ENCODE measurements around the gene AP3B1.

AP3B1 gene

GRCh38 chr5:78293851-78294247 lies 649 bp downstream of the AP3B1 start:
- DNase-seq (ENCODE audit: low read depth in 1 of 2, low spot score in 1 of 2), result no peak

- no peak for DNase-seq (ENCODE audit: low read depth in 1 of 2, low spot score in 1 of 2)
Observed at GRCh38 chr5:78291687-78292086, 2.8 kb downstream of the AP3B1 start.

GRCh38 chr5:78289911-78290310 lies 4.6 kb downstream of the AP3B1 start:
- DNase-seq (ENCODE audit: low read depth in 1 of 2, low spot score in 1 of 2), result no peak

DNA sequence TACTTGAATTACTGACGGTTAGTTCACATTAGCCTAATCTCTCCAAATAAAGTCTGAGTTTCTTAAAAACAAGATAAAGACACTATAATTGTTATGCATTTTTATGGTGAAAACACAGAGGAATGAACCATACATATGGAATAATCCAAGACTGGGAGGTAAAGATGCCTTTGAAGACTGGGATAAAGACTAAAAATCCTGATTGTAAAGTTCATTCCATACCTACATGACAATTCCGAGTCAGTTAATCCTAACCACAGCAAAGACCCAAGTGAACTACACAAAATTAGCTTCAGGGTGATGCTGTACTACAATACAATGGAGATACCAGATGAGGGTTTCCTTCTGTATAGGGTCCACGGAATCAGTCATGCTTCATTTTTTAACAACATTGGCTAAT lies 6.3 kb downstream of the AP3B1 start:
- DNase-seq (ENCODE audit: low read depth in 1 of 2, low spot score in 1 of 2), result no peak

DNA sequence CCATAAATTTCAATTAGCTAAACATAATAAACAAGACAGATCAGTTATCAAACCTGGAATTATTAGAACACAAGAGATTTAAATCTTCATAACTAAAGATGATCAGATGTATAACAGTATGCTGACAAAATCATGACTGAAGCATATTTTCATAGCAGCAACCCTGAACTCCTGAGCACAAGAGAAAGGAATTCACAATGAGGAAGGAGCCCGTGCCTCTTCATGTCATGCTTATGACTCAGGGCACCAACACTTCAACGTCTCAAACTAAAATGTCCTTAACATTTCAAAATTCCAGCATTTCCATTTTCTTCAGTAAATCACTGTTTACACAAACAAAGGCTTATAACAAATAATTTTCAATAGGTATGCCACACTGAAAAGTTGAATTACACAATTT lies 6.7 kb downstream of the AP3B1 start:
- no peak for DNase-seq (ENCODE audit: low read depth in 1 of 2, low spot score in 1 of 2)

DNA sequence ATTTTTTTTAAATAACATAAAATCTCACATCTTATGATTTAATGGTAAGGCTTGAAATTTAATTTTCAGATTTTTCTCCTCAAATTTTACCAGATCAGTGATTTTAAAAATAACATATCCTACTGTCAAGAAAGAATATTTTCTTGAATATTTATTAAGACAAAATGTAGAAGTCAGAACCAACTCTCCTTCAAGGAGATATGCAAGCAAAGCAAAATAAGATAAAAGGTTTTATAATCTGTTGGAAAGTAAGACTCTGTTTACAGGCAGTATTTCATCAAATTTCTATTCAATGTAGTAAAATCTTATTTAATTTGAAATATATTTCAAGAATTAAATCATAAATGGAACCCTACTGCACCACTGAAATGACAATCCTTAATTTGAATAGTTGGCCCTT lies 7.3 kb downstream of the AP3B1 start:
- no peak for DNase-seq (ENCODE audit: low read depth in 1 of 2, low spot score in 1 of 2)

- no peak for DNase-seq (ENCODE audit: low read depth in 1 of 2, low spot score in 1 of 2)
Observed at GRCh38 chr5:78286290-78286689, 8.2 kb downstream of the AP3B1 start.

DNA sequence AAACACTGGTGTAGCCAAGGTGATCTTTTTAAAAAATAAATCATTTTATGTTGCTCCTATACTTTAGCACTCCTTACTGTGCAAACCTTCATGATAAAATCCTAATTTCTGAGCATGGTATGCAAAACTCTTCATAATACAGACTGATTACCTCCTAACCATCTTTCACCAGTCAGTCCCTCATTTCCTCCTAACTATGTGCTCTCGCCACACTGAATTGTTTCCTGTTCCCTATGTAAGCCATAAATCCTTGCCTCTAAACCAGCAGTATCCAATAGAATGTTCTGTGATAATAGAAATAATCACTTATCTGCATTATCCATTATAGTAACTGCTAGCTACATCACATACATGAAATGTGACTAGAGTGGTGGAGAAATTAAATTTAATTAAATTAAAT lies 10.7 kb downstream of the AP3B1 start:
- no peak for DNase-seq (ENCODE audit: low read depth in 1 of 2, low spot score in 1 of 2)

DNA sequence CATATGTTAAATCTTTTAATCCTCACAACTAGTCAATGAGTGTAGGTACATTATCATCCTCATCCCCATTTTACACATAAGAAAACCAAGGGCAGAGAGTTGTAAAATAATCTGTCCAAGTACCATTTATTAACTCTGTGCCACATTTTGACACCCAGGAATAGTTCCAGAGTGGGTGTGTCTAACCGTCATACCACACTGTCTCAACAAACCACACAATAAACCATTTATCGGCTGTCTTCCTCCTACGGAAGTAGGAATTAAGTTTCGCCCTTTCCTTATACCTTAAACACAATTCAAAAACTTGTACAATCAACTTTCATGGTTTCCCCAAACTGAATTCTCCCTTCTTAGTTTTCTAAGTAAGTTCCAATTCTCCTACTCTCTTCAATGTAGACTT lies 11.4 kb downstream of the AP3B1 start:
- DNase-seq (ENCODE audit: low read depth in 1 of 2, low spot score in 1 of 2), result no peak

GRCh38 chr5:78280261-78280660 lies 14.2 kb downstream of the AP3B1 start:
- DNase-seq (ENCODE audit: low read depth in 1 of 2, low spot score in 1 of 2), result no peak

DNA sequence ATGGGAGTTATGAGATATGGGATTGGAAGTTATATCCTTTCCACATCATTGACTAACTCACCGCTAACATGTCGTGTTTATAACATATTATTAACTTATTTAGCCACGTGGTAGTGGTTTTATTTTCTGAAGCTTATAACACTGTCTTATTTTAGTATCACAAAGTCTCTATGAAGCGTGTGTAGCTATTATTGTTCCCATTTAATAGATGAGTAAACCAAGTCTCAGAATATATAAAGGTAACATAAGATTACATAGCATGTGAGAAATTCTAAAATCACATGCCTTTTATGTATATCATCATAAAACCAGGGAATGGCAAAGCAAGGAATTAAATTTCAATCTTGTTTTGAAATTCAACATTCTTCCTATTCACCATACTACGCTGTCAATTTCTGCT lies 15.3 kb downstream of the AP3B1 start:
- no peak for DNase-seq (ENCODE audit: low read depth in 1 of 2, low spot score in 1 of 2)

DNA sequence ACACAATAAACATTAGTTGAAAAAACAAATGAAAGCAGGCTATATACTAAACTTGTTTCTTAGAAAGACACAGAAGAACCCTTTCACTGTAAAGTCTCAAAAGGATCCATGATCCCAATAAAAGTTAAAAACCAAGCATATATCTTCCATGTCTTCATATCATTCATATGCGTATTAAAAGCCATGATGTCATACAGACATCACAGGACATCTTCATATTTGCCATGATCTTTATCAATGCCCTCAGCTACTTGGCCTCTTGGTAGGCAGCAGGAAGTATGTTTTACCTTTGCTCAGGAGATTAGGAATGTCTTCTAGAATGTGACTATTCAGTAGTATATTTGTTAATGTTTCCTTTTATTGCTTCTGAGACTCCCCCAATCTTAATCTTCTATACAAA lies 16.8 kb downstream of the AP3B1 start:
- no peak for DNase-seq (ENCODE audit: low read depth in 1 of 2, low spot score in 1 of 2)

DNA sequence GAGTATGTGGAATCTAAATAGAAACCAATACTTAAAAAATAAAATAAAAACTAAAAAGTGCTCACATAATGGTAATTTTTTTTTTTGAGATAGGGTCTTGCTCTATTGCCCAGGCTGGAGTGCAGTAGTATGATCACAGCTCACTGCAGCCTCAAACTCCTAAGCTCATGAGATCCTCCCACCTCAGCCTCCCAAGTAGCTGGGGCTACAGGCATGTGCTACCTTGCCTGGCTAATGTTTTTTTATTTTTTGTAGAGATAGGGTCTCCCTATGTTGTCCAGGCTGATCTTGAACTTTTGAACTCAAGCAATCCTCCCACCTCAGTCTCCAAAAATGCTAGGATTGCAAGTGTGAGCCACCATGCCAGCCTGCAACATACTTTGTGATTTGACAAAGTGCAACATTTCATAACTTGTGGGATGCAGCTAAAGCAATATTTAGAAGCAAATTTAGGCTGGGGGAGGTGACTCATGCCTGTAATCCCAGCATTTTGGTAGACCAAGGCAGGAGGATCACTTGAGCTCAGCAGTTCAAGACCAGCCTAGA lies 18.4 kb downstream of the AP3B1 start:
- DNase-seq (ENCODE audit: low read depth in 1 of 2, low spot score in 1 of 2), result no peak

- no peak for DNase-seq (ENCODE audit: low read depth in 1 of 2, low spot score in 1 of 2)
Observed at GRCh38 chr5:78274540-78275197, 19.8 kb downstream of the AP3B1 start.

DNA sequence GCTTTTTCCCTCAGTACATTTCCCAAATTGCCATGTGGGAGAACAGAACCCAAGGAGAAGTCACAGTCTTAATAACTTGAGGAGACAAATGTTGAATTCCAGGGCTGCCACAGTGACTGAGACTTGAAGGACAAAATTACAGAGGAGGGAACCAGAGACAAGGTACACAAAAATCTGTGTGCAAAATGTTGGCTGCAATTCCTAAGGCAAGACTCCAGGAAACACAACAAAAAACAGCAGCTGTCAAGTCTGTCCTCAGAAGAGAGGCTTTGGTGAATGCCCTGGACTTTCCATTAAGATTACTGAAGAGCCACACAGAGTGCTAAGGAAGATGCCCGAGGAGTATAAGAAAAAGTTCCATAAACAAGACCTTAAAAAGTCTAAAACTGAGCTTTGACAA lies 21.1 kb downstream of the AP3B1 start:
- DNase-seq (ENCODE audit: low read depth in 1 of 2, low spot score in 1 of 2), result no peak

DNA sequence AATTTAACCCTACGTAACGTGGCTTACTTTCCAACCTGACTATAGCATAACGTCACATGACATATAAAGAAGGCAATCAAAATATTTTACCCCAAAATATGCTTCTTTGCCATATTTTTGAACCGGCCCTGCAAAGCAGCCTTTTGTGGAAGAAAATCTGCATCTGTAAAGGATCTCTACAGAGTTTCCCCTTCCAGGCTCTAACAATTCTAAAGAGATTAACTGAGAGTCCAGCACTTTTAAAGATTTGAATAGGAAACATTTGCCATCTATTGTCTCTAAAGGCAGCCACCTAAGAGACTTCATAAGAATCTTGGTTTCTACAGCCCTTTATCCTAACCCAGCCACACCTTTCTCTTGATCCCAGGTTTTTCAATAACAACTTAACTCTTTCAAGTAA lies 22.7 kb downstream of the AP3B1 start:
- DNase-seq (ENCODE audit: low read depth in 1 of 2, low spot score in 1 of 2), result no peak

- no peak for DNase-seq (ENCODE audit: low read depth in 1 of 2, low spot score in 1 of 2)
Observed at GRCh38 chr5:78269088-78269703, 25.3 kb downstream of the AP3B1 start.

- DNase-seq (ENCODE audit: low read depth in 1 of 2, low spot score in 1 of 2), result no peak
Observed at GRCh38 chr5:78268356-78268755, 26.1 kb downstream of the AP3B1 start.

DNA sequence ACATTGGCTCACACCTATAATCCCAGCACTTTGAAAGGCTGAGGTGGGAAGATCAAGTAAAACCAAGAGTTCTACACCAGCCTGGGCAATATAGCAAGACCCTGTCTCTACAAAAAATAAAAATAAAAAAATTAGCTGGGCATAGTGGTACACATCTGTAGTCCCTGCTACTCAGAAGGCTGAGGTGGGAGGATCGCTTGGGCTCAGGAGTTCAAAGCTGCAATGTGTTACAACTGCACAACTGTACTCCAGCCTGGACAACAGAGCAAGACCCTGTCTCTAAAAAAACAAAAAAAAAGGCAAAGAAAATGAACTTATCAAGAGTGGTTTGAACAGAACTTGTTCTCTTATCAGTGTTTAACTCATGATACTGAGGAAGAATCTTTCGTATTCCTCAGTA lies 29.3 kb downstream of the AP3B1 start:
- no peak for DNase-seq (ENCODE audit: low read depth in 1 of 2, low spot score in 1 of 2)

- no peak for DNase-seq (ENCODE audit: low read depth in 1 of 2, low spot score in 1 of 2)
Observed at GRCh38 chr5:78264600-78264999, 29.9 kb downstream of the AP3B1 start.

- DNase-seq (ENCODE audit: low read depth in 1 of 2, low spot score in 1 of 2), result no peak
Observed at GRCh38 chr5:78260771-78261170, 33.7 kb downstream of the AP3B1 start.

DNA sequence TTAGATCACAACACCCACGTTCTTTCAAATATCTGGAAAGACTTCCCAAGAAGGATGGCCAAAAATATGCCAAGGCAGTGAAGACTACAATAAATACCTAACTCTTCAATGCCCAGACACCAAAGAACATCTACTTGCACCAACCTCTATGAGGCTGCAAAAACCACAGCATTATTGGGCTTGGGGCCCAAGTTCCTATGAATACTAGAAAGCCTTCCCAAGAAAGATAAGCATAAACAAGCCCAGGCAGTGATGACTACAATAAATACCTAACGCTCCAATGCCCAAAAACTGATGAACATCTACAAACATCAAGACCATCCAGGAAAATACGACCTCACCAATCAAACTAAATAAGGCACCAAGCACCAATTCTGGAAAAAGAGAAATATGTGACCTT lies 41.3 kb downstream of the AP3B1 start:
- DNase-seq (ENCODE audit: low read depth in 1 of 2, low spot score in 1 of 2), result no peak

DNA sequence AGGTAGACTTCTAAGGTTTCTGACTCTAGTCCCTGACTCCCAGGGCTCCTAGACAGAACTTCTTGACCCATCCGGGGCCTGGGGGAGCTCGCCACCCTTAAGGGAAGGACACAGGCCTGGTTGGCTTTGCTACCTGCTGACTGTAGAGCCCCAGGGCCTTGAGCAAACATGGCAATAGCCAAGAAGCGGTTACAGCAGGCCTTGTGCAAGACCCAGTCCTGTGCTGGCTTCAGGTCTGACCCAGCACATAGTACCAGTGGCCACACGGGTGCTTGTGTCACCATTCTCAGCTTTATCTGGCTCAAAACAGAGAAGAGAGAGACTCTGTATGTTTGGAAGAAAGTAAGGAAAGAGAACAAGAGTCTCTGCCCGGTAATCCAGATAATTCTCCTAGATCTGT lies 41.8 kb downstream of the AP3B1 start:
- DNase-seq (ENCODE audit: low read depth in 1 of 2, low spot score in 1 of 2), result no peak
